Measurements from ENCODE around the gene OR10H1.
"Not testable (repeated sequence)": the region's sequence is repeated elsewhere in the genome, so short reads cannot be mapped to it uniquely, and the experiment has no call there.

DNA sequence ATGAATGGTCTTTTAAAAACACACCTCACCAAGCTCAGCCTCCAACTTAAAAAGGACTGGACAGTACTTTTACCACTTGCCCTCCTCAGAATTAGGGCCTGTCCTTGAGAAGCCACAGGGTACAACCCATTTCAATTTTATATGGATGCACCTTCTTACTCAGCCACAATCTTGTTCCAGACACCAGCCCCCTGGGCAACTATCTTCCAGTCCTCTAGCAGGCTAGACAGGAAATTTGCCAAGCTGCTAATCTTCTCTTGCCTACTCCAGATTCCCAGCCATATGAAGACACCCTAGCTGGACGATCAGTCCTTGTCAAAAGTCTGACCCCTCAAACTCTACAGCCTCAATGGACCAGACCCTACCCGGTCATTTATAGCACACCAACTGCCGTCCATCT is 18.8 kb upstream of the OR10H1 start:
- TF ChIP-seq, protein P1, sequence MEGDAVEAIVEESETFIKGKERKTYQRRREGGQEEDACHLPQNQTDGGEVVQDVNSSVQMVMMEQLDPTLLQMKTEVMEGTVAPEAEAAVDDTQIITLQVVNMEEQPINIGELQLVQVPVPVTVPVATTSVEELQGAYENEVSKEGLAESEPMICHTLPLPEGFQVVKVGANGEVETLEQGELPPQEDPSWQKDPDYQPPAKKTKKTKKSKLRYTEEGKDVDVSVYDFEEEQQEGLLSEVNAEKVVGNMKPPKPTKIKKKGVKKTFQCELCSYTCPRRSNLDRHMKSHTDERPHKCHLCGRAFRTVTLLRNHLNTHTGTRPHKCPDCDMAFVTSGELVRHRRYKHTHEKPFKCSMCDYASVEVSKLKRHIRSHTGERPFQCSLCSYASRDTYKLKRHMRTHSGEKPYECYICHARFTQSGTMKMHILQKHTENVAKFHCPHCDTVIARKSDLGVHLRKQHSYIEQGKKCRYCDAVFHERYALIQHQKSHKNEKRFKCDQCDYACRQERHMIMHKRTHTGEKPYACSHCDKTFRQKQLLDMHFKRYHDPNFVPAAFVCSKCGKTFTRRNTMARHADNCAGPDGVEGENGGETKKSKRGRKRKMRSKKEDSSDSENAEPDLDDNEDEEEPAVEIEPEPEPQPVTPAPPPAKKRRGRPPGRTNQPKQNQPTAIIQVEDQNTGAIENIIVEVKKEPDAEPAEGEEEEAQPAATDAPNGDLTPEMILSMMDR (IDR thresholded peaks at IDR 0.05), result not testable (repeated sequence)
- TF ChIP-seq, protein P2, sequence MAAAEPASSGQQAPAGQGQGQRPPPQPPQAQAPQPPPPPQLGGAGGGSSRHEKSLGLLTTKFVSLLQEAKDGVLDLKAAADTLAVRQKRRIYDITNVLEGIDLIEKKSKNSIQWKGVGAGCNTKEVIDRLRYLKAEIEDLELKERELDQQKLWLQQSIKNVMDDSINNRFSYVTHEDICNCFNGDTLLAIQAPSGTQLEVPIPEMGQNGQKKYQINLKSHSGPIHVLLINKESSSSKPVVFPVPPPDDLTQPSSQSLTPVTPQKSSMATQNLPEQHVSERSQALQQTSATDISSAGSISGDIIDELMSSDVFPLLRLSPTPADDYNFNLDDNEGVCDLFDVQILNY (CRISPR knock-in tag; IDR thresholded peaks at IDR 0.05), result not testable (repeated sequence)
